Peyer's patch (tissue), 4 donors: ENCODE results near the gene FARSA.

Experiments
- CTCF ChIP-seq, 6 experiments: fragments of 450-650 bp in 4 of 6; fragments of 200-600 bp in 2 of 6; sonication (generic) in 1 of 6; IDR thresholded peaks; one replicate each; pipeline ENCODE4 v1.5.1; 2017 to 2019; ENCODE audit warnings: antibody characterized with exemption in 6 of 6, mild to moderate bottlenecking in 3 of 6, moderate library complexity in 1 of 6
- POLR2A ChIP-seq, 2 donors: fragments of 450-650 bp; IDR thresholded peaks; one replicate each; pipeline ENCODE4 v1.5.1; 2017; ENCODE audit warnings: antibody characterized with exemption in 2 of 2, mild to moderate bottlenecking in 2 of 2, moderate library complexity in 2 of 2

DNA sequence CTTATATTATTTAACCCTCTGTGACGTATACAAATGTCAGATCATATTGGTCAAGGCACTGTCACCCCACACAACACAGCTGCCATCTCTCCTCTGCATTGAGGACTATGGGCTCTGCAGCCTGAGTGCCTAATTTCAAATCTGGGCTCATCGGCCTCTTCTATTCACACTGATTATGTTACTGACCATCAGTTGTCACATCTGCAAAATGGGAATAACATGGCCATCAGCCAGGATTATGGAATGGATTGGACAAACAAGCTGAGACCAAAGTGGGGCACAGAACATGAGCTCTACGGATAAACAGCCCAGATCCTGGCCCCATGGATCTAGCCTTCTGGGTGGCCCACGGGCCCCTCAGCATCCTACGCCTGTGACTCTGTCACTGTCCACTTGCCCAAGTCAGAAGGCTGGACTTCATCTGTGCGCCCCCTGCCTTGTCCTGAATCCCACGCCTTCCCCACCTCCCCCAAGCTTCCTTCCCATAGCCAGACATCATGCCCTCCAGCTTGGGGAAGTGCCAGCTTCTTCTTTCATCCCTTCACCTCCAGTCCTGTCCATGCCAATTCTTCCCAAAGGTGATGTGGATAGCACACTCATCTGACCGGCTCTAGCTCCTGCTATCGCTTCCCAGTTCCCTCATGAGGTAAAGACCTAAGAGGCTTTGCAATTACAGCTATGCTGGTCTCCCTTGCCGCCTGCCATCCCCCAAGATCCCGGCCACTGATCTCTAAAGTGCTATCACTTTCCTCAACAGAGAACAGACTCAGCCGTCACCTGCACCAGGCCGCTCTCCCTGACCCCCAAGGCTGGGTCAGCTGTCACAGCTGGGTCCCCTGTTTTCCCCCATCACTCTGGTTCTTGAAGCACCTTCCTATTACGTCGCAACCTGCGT is 872 bp downstream of the FARSA start:
- TF ChIP-seq CTCF (IDR thresholded peaks at IDR 0.05) = no peak
- TF ChIP-seq POLR2A (IDR thresholded peaks at IDR 0.05) = no peak
